Measurements from ENCODE around the gene SH3TC2. TPM values are rescaled to one million over a fixed set of nuclear protein-coding genes. Genes with fewer than 3 reads are reported as not detected.

SH3TC2 gene
- total and polyA plus RNA-seq, 10 of the 15 experiments (the other 5 are each of a cell fraction or from before 2014, with no cell fraction given): not detected

GRCh38 chr5:148980731-148981130, 82.1 kb downstream of the SH3TC2 start (continued):
- TF ChIP-seq CEBPZ (IDR thresholded peaks at IDR 0.05; ENCODE audit: low read depth, low read length) (no peak), ATF3 (IDR thresholded peaks at IDR 0.05; ENCODE audit: borderline replicate concordance, extremely low read depth, low read depth, low read length) (no peak), SUPT20H (IDR thresholded peaks at IDR 0.05; ENCODE audit: borderline replicate concordance, control insufficient read depth, low read depth, low read length) (no peak), TAF1 (IDR thresholded peaks at IDR 0.05; ENCODE audit: borderline replicate concordance, low read depth, low read length) (no peak)

GRCh38 chr5:148979083-148979723, 83.7 kb downstream of the SH3TC2 start:
- H3K9me3 ChIP-seq (replicated peaks; ENCODE audit: control insufficient read depth, insufficient read depth, low read length): no peaks in the 10 kb centered on the region
- SMC1A ChIA-PET (ENCODE audit: uncharacterized antibody, unreplicated experiment): interaction anchor here (1.5 kb wide), 1 partner anchor 238 kb away, joined by 4 read pairs; no protein-coding TSS in a partner anchor
- 7% methylated on average over 7 of the region's 7 CpGs for WGBS (ENCODE audit: insufficient coverage, insufficient replicate concordance, low lambda C conversion rate, missing lambda C conversion rate)
- no peak overlapping the region for H3K4me3 ChIP-seq
- no TSS peak for BruUV-seq (replicated peaks)
- CTCF ChIA-PET: interaction anchor here (1.6 kb wide), 1 partner anchor 248 kb away, joined by 6 read pairs; no protein-coding TSS in a partner anchor
- intact Hi-C loops (cut with micrococcal nuclease; ENCODE audit: unreplicated experiment) (no loop called here), in situ Hi-C loops (cut with MboI) (no loop called here)
- H3K79me2 ChIP-seq (ENCODE audit: control insufficient read depth, insufficient read depth, low read length): no peaks in the 10 kb centered on the region
- POLR2A ChIA-PET: no interaction called here
- ATAC-seq (no peak), FAIRE-seq (no peak), DNase-seq (ENCODE audit: low read depth, low spot score) (no peak)
- H3K9ac ChIP-seq (ENCODE audit: control insufficient read depth, insufficient read depth, low read length): no peak overlapping the region
- RAD21 ChIA-PET (ENCODE audit: unreplicated experiment): no interaction called here
- H4K20me1 ChIP-seq (ENCODE audit: control insufficient read depth, insufficient read depth): no peaks in the 10 kb centered on the region
- H2AFZ ChIP-seq (ENCODE audit: control insufficient read depth, low read depth, low read length): no peak overlapping the region
- no peaks in the 10 kb centered on the region for H3K36me3 ChIP-seq (ENCODE audit: control insufficient read depth in 2 of 2, insufficient read depth in 2 of 2, low read length in 1 of 2)
- H3K4me1 ChIP-seq (ENCODE audit: control insufficient read depth, insufficient read depth, low read length): no peaks in the 10 kb centered on the region
- peaks cover 0 to 7% of the 10 kb centered on the region in 2 experiments; a peak in 2 of 4 replicates for H3K27me3 ChIP-seq (replicated peaks in 1 of 2; ENCODE audit: control insufficient read depth in 2 of 2, insufficient read depth in 2 of 2, low read length in 1 of 2)
- no peak overlapping the region for H3K4me2 ChIP-seq (ENCODE audit: control insufficient read depth, insufficient read depth)
- no peak overlapping the region for H3K27ac ChIP-seq (ENCODE audit: control insufficient read depth, insufficient read depth)
- TF ChIP-seq SUPT20H (IDR thresholded peaks at IDR 0.05; ENCODE audit: borderline replicate concordance, control insufficient read depth, low read depth, low read length): no peak
- no peak for TF ChIP-seq IKZF1 (conservative IDR thresholded peaks at IDR 0.05)
- TF ChIP-seq SUZ12 (IDR thresholded peaks at IDR 0.05; ENCODE audit: unreplicated experiment): no peak
- no peak for TF ChIP-seq GATAD2B (conservative IDR thresholded peaks at IDR 0.05; ENCODE audit: low read depth)
- no peak for TF ChIP-seq CREB1 (IDR thresholded peaks at IDR 0.05; ENCODE audit: low read depth)
- no peak for TF ChIP-seq CHD4 (IDR thresholded peaks at IDR 0.05)
- no peak for TF ChIP-seq MEF2A (IDR thresholded peaks at IDR 0.05; ENCODE audit: insufficient read depth, low read depth, low read length)
- TF ChIP-seq EZH2 (IDR thresholded peaks at IDR 0.05; ENCODE audit: borderline replicate concordance, control insufficient read depth, low read depth, low read length): no peak
- TF ChIP-seq ELK1 (IDR thresholded peaks at IDR 0.05; ENCODE audit: low read depth, low read length): no peak

Measured in GM12878 (cell line).